Measurements from ENCODE around the gene C10orf95.

DNA sequence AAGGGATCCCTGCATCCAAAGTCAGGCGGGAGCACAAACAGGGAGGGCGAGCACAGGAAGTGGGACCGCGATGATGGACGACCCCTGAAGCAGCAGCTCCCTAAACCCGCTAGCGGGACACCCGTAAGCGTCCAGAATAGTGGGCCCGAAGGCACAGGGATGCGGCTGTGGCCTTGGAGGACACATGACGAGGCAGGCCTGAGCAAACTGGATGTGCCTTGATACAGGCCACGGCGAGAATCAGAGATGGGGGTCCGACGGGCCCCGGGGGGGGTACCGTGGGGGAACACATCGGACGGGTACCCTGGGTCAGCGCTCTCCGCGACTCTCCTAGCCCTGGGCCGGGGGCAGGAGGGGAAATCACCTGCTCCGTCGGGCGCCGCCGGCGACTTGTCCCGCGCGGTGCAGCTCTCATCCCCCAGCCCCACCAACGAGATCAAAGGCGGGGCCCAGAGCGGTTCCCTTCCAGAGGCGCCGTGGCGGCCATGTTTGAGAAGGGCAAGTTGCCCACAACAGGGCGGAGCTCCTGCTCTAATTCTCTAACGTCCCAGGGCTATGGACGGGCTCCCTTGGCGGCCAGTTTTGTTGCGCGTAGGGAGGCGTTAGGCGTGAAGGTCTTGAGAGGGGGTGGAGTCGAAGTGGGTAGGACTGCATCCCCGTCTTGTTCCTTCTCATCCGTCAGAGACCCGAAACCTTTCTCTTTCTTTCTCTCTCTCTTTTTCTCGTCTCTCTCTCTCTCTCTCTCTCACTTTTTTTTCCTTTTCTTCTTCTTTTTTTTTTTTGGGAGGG lies 19.0 kb downstream of the C10orf95 start, which contains the start of gene CUEDC2:
- peak; percentile 37 to 43 for TF ChIP-seq POLR2A (IDR thresholded peaks at IDR 0.05)
- TF ChIP-seq, protein P1, sequence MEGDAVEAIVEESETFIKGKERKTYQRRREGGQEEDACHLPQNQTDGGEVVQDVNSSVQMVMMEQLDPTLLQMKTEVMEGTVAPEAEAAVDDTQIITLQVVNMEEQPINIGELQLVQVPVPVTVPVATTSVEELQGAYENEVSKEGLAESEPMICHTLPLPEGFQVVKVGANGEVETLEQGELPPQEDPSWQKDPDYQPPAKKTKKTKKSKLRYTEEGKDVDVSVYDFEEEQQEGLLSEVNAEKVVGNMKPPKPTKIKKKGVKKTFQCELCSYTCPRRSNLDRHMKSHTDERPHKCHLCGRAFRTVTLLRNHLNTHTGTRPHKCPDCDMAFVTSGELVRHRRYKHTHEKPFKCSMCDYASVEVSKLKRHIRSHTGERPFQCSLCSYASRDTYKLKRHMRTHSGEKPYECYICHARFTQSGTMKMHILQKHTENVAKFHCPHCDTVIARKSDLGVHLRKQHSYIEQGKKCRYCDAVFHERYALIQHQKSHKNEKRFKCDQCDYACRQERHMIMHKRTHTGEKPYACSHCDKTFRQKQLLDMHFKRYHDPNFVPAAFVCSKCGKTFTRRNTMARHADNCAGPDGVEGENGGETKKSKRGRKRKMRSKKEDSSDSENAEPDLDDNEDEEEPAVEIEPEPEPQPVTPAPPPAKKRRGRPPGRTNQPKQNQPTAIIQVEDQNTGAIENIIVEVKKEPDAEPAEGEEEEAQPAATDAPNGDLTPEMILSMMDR (IDR thresholded peaks at IDR 0.05) = peak in 1 of 4 experiments; percentile 7
- peak; percentile 66 for TF ChIP-seq POLR2AphosphoS5 (IDR thresholded peaks at IDR 0.05)

Measured in gastroesophageal sphincter (tissue), 3 donors.